Endometrium (tissue), 2 donors: ENCODE data around the gene GPR83.
"Not testable (repeated sequence)": the region's sequence is repeated elsewhere in the genome, so short reads cannot be mapped to it uniquely, and the experiment has no call there.

Experiments
- FAIRE-seq: peaks from 2 replicates; lab custom pipeline; 2012; peaks lifted over from hg19 to GRCh38; lab: Jason Lieb, UNC
- donor health status: control.
- donor health status: control.

The GPR83 gene

DNA sequence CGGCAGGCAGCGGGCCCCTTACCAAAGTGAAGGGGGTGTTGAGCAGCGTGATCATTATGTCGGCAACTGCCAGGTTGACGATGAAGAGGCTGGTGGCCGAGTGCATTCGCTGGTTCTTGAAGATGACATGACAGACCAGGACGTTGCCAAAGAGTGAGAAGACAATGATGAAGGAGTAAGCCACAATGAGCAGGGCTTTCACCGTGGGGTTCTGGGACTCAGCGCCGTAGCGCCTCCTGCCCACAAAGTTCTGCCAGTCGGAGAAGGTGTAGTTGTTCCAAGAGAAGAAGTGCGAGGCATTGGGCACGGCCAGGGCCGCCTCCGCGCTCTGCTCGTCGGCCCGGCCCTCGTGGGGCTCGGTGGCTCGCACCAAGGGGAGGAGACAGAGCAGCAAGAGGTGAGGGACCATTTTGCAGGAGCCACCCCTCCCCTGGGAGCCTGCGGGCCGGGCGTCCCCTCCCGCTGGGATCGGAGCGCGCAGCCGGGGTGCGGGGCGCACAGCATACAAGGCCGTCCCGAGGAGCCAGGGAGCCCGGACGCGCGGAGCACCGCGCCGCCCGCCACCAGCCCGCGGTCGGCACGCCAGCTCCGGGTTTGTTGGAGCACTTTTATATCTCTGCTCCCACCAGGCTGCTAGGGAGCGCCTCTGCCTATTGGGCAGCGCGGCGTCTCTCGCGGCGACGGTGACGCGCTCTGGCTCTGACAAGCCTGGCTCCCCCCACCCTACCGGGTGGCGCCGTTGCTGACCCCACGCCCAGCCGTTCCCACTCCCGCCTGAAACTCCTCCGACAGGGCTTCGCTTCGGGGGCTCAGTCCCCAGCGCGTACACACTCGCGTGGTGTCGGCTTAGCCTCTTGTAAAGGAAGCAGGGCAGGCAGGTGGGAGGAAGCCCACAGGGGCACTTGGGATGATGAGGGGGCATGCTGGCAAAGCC lies at the start of gene GPR83:
Gene GPR83, minus strand, starts transcription at position 581 of the 934 bp plus-strand sequence. Its CDS starts 172 bp downstream, at position 409.
- FAIRE-seq, result no peak

DNA sequence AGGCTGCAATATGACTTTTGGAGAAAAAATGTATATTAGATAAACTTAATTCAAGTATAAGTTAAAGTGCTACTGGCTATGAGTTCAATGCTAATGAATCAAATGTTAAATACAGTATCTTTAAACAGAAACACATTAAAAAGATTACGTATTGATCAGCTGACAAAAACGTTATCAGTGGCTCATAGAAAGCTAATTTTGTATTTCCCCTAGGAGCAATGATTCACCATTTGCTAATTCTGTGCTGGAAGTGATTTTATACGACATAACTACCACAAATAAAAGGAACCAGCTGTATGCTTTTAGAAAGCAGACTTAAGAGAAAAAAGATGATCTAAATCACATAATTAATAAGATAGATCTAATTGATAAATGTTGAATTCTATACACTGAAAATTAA lies 48.8 kb upstream of the GPR83 start:
- FAIRE-seq, result no peak

DNA sequence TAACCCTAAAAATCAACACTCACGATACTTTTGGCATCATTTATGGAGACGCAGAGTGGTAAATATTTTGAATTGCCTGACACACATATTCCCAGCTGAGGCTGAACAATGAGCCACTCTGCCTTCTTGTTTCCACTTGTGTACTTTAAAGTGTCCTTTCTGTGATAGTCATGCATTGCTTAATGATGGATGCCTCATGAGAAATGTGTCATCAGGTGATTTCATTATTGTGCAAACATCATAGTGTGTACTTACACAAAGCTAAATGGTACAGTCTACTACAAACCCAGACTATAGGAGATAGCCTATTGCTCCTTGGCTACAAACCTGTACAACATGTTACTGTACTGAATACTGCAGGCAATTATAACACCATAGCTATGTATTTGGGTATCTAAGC lies 48.2 kb upstream of the GPR83 start:
- no peak for FAIRE-seq

DNA sequence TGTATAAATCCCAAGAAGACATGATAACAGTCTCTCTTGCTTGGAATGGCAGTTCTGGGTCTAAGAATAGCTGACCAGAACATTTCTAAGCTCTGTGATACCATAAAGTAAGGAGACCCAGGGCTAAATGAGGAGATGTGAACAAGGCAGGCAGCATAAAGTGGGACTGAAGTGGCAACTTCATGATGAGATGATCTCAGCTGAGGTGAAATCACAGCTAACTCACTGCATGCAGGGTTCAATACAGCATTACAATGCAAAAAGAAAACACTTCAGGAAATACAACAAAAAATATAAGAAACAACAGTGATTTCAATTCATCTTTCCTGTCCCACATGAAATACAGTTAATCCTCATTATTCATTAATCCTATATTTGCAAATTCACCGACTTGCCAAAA lies 47.8 kb upstream of the GPR83 start:
- no peak for FAIRE-seq

DNA sequence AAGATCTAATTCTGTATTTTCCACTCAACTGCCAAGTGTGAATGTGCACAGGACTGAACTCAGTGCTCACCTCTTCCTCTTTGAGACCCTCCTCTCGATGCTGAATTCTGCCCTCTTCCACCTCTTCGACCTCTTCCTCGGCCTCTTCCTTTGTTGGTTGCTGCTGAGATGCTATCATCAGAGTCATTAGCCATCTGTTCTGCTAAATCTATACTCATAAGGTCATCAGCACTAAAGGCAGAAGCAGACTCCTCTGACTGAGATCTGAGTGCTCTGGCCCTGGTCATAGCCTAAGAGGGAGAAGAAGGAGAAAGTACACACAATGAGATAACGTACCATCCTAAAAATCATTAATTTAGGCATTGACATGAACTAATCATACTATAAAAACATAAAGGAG lies 45.9 kb upstream of the GPR83 start:
- FAIRE-seq, result no peak

DNA sequence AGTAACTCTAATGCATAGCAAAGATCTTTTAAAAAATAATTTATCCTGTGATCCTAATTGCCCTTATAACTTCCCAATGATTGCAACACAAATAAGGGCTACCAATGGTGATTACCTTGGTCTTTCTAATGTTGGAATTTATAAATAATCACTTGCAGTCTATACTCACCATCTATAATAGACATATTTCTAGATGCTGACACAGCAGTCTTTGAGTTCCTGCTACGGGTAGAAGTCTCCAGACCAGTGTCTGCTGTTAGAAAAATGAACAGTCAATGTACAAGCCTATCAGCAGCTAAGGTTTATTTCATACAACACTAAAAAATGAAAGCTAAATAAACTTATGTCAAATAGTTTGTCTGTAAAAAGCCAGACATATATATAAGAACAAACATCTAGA lies 44.4 kb upstream of the GPR83 start:
- no peak for FAIRE-seq

DNA sequence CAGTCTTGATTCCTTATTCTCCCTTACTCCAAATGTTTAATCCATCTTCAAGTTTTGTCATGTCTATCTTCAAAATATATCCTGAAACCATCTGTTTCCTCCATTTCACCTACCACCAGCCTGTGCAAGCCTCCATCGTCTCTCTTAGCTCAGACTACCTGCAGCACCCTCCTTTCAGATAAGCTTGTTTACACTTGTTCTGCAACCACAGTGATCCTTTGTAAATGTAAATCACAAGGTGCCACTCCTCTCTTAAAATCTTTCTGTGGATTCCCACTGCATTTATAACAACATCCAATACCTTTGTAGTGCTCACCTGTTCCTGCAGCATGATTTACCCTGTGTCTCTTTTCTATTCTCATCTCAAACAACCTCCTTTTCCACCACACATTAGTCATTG lies 31.8 kb upstream of the GPR83 start:
- no peak for FAIRE-seq

DNA sequence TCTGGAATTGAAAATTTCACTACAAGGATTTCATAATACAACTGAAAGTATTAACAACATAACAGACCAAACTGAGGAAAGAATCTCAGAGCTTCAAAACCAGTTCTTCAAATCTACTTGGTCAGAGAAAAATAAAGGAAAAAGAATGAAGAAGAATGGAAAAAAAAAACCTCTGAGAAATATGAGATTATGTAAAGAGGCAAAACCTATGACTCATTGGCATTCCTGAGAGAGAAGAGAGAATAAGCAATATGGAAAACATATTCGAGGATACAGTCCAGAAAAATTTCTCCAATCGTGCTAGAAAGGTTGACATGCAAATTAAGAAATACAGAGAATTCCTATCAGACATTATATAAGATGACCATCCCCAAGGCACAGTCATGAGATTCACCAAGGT lies 23.4 kb upstream of the GPR83 start:
- FAIRE-seq, result no peak

DNA sequence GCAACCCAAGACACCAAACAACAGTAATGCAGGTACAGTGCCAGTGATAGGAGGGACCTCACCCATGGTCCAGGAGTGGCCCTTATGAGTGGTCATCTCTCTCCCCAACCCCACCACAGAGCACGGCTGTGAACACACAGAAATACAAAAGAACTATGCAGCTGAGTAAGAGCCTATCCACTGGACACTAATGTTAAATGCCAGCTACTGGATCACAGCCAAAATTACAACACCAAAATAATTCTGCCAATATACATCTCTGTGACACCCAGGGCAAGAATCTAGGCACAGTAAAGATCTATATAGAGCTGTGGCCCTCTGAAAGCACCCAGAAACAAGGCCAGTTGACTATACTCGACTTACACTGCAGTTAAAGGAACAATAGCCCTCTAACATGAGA lies 22.8 kb upstream of the GPR83 start:
- FAIRE-seq, result no peak

DNA sequence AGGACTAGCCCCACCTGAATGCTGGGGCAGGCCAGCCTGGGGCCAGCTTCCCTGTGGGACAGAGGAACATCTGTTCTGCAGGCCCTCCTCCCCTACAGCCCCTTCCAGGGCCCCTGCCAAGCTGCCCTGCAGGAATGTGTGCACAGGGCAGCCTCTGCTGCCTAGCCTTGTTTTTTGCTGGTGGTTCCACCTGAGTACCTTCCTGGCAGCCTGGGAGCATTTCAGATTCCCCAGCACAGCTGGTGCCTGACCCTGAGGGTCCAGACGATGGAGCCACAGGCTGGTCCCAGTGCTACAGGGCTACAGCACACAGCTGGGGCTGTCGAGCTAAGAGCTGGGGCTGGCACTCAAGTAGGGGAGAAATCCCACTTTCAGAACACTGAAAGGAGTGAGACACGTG lies 22.3 kb upstream of the GPR83 start:
- FAIRE-seq, result no peak

DNA sequence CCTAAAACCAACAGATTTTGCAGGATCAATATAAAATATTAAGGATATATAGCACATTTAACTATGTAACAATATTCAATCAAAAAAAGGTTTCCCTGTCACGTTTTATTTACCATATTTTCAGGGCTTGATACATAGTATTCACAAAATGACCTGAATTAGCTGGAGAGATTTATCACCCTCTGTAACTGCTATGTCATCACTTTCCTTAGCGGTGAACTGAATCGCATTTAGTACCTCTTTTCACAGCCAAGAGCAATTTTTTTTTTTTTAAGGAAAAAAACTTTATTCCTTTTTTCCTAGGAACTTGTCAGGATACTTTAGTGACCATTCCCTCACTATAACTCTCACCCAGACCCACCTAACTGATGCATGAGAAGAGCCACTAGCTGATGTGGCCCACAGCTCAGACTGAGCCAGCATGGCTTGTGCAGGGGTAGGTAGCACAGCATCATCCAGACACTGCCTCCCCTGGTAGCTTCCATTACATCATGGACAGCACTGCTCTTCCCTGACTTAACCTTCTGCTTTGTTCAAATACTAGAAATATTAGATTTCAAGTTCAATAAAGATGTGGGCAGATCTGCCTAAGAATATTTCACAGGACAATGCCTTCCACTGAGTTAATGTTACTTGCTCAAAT lies 17.0 kb upstream of the GPR83 start:
- no peak for FAIRE-seq

DNA sequence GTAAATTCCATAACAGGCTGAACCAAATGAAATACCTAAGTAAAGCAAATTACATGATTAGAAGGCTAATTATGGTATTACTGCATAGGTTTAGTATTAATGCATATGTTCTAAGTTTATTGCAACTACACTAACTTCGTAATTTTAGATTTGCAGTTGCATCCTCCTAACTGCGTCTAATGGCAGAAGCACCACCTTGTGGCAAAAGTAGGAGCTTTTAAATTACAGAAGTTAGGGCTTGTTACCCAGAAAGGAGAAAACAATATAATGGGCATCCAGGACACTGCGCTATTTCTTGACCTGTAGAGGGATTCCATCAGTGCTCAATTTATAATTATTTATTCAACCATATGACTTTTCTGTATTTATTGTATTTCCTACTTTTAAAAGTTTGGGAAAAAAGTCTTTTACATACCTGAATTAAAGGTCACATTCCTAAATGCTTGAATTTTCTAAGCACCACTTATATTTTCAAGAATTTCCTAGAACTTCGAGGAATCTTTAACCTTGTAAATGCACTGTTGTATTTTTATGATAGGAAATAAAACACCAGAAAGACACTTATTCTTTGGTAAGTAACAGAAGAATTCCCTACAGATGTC lies 16.3 kb upstream of the GPR83 start:
- peak; percentile 50 for FAIRE-seq

DNA sequence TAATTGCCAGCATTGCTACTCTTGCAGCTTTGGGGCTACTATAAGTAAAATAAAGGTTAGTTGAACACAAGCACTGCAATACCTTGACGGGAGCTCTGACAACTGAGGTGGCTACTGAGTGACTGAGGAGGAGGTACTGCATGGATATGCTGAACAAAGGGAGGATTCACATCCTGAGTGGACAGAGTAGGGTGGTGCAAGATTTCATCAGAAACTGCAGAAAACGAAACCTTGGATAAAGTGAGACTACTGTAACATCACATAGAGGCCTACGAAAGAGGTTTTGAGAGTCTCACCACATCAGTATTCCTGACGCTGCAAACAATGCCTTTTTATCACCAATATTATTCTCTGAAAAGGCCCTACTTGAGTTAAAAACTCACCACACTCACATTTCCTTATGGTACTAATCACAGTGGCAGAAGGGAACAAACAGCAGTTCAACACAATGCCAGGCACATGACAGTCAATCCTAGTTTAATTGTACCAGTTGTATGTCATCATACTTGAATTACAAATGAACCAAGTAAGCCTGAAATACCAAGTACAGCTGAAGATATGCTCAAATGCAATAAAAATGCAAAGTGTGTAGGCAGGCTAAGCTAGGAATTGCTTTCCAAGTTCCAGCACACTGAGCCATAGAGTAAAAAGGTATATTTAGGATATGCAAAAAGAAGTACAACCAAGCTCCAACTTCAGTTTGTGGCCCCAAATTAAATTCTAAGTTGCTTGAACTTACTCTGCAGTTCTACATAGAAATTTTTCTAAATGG lies 4.0 kb upstream of the GPR83 start:
- no peak for FAIRE-seq

DNA sequence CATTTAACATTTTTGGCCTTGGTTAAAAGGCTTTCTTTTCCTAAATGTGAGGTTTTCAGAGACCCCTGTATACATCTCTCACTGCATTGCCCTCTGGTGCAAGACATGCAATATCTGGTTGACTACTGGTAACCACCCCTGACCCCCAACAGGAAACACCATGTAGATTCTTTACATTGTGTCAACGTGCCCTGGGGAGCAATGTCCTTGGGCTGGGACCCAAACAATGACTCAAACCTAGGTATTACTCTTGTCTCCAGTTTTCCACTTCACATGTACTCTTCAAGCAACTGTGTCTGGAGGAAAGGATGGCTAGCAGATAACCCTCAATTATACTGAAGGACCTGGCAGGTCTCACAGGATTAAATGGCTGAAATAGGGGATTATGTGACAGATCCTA lies 1.1 kb upstream of the GPR83 start:
- FAIRE-seq, result no peak

DNA sequence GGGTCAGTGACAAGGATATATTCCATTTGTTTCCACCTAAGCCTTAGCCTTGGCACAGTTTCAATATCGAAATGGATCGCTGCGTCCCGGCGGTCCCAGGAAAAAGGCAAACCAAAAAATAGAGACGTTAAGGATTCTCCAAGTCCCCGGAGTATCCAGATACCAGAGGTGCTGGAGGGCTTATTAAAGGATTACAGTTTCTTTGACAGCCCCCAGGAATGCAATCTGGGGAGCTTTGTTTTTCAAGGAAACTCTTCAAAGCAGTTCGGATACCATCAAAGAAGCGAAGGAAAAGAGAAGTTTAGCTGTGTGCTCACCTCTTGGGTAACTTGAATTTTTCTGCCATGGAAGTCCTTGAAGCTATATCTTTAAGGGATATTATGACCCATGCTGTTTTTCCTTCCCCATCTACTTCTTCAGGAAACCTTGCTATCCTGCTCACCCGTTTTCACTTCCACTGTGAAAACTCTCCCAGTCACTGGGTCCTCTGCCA lies 600 bp upstream of the GPR83 start:
- FAIRE-seq, result no peak

DNA sequence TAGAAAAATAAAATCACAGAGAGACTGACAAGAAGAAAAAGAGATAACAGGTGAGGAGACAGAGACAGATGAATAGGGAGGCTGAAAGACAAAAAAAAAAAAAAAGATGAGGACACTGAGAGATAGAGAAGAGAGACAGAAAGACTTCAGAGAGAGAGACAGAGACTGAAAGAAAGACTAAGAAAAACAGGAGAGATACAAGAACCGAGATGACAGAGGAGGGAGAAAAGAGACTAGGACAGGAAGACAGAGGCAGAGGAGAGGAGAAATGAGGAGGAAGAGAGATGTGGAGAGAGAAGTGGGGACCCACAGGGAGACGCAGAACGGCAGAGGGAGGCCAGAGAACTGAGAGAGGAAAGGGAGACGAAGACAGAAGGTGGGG lies 771 bp downstream of the GPR83 start:
- no peak for FAIRE-seq

DNA sequence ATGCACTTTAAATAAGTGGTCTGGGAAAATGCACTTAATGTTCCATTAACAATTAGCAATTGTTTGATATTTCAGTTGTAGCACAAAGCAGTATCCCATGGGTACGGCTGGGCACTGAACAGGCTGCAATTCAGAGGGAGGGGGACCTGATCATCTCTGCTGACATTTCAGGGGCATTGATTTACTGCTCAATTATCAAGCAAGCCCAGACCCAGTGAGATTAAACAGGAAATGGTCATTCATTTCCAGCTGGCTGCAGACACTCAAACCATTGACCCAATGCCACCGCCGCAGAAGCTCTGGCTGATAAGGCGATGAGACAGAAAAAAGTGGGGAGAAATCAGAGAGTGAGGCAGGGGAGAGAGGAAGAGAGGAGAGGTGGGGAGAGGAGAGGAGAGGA lies 1.2 kb downstream of the GPR83 start:
- no peak for FAIRE-seq

DNA sequence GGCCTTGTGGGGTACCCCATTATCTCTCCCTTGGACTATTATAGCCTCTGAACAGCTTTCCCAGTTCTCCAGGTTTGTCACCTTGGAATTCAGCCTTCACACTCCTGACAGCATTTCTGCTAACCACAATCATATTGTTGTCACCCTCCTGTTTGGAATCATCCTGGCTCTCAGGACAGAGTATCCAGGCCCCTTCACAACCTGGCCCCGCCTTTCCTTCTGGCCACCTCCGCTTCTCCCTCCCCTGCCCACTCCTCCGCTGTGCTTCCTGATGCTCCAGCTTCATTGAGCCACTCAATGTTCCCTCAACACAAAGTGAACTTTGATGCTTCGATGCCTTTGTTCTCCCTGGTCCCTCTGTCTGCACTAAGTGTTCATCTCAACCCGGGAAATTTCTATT lies 3.1 kb downstream of the GPR83 start:
- no peak for FAIRE-seq

DNA sequence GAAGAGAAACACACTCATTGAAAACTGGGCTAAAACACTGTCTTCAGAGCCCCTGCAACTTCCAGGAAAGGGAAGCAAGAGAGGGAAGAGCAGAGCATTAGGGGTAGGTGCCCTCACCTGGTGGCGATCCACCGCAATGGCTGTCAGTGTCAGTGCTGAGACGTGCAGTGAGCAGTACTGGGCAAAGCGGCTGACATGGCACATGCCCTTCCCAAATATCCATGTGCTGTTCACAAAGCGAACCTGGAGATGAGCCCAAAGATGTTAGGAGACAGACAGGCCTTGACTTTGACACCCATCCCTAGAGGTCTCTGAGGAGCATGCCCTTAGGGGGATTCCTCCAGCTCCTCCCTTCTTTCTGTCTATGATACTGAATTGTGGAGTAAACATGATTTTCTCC lies 4.9 kb downstream of the GPR83 start:
- FAIRE-seq, result no peak

DNA sequence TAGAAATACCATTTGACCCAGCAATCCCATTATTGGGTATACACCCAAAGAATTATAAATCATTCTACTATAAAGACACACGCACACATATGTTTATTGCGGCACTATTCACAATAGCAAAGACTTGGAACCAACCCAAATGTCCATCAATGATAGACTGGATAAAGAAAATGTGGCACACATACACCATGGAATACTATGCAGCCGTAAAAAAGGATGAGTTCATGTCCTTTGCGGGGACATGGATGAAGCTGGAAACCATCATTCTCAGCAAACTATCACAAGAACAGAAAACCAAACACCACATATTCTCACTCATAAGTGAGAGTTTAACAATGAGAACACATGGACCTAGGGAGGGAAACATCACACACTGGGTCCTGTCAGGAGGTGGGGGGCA lies 9.3 kb downstream of the GPR83 start:
- not testable (repeated sequence) for FAIRE-seq

DNA sequence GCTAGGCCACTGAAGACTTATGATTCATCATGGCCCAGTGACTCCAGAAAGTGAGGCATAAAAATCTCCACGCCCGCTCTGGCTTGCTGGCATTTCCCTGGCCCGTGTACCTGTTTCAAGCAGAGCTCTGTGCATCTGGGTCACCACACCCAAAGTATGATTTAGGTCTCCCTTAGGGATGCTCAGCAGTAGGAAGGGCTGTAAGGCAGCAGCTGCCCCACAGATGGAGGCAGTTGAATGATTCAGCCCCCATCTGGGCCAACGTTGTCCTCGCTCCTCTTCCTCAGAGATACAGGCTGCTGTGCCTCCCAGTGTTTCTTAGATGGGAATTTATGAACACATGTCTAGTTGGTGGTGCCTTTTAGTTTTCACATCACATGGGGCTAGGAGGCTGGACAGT lies 21.6 kb downstream of the GPR83 start:
- FAIRE-seq, result no peak

DNA sequence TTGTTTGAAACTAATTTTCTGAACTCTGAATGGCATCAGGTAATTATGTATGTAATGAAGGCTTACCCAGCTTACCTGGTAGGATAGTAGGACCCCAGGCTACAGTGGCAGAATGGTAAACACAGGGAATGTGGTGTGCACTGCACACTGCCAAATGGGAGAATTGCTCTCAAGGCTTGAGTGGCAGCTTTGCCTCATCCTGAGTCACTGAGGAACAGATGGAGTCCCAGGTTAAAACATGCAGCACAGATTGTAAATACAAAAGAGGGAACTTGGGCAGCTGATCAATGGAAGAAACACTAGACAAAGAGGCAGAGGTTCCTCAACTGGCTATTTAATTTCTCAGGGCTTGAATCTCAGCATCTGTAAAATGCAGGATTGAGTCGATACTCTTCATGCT lies 24.4 kb downstream of the GPR83 start:
- no peak for FAIRE-seq
